ENCODE data around the gene CDYL.
A peak's percentile ranks its signal among the peaks of the same experiment; 100 is the strongest.

The CDYL gene

DNA sequence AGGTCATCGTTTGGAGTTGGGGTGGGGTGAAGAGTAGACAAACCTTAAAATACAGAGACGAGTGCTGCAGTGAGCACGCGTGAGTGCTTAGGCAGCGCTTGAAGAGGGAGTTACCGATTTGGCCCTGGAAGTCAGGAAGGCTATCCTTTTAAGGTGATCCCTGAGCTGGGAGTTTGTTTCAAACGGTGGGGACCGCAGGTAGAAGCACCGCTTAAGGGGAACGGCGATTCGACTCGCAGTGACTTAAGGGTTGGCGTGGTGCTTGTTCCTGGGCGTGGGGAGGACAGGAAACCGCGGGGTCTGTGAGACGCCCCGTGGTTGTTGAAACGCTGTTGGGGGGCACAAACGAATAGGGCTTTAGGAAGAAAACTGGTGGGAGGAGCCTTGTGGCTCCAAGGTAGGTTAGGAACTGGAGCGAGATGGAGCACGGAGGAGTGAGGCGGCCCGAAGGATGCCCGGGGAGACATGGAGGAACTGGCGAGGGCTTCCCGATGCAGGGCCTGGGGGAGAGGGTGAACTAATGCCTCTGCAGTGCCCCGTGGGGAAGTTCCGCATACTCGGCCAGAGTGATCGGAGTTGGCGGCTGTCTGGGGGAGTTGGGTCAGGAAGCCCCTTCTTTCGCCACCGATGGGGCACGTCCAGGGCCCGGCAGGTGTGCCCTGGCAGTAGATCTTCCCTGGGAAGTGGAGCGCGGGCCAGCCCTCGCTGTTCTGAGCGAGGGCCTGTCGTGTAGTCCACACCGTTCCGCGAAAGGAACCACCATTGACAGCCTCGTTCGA, 1.3 kb upstream of the CDYL start:
- peak; percentile 65 for DNase-seq

DNA sequence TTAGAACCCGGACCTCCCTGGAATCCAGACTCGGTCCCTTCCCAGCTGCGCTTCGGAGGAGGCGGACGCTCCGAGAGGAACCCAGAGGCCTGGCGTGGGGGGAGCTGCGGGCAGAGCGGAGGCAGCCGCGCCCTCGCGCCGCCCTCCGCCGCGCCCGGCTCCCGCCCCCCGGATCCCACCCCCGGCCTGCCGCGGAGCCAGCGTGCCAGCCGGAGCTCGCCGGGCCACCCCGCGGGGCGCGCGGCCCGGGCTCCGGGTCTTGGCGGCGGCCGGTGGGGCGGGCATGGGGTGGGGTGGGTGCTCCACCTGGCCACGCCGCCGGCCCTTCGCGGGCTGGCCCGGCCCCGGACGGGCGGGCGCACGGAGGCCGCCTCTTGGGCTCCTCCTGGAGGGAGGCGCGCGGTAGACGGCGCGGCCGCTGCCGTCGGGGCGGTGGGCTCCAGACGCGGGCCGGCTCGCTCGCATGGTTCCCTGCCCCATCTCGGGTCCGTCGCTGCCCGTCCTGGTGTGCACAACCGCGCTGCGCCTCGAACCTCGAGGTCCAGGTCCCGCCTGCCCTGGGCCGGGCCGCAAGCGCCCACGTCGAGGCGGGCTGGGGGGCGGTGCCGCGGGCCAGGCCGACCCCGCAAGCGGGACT, 592 bp upstream of the CDYL start:
- DNase-seq, result peak; percentile 75

DNA sequence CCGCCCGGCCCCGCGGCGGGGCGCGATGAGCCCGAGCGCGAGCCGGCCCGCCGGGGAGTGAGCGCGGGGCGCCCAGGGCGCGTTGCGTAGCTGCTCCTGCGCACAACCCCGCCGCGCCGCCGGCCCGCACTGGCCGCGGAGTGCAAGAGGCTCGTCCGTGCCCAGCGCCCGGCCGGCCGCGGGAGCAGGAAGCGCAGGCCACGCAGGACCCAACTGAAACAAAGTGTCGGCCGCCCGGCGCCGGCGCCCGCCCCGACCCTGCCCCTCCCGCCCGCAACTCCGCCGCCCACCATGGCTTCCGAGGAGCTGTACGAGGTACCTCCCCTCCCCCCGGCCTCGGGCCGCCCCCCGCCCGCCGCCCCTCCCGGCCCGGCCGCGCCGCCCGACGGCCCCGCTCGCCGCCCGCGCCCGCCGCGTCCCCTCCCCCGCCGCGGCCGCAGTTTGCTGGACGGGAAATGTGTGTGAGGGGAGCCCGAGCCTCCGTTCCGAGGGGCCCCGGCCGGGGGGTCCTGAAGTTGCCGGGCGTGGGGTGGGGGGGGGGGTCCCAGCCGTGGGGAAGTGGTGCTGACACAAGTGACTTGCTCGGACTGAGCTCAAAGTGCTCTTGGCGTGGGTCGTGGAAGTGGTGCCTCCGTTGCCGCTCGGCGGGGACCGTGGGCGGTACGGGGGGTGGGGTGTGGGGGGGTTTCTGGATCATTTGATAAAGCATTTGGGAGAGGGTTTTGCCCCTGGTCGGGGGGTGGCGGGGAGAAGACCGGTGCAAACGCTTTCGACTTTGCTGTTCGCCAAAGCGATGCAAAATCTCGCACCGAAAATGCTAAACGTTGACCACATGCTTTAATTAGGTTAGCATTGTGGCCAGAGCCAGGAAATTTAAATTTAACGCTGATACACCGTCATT, 539 bp downstream of the CDYL start:
- no peak for DNase-seq

GRCh38 chr6:4777394-4777935, 1.3 kb downstream of the CDYL start:
- DNase-seq, result no peak

GRCh38 chr6:4778086-4778485, 1.9 kb downstream of the CDYL start:
- no peak for DNase-seq

- no peak for DNase-seq
Measured at GRCh38 chr6:4780360-4780812, 4.2 kb downstream of the CDYL start.

- no peak for DNase-seq
Measured at GRCh38 chr6:4781426-4781825, 5.2 kb downstream of the CDYL start.

- DNase-seq, result no peak
Measured at GRCh38 chr6:4781967-4782575, 5.9 kb downstream of the CDYL start.

DNA sequence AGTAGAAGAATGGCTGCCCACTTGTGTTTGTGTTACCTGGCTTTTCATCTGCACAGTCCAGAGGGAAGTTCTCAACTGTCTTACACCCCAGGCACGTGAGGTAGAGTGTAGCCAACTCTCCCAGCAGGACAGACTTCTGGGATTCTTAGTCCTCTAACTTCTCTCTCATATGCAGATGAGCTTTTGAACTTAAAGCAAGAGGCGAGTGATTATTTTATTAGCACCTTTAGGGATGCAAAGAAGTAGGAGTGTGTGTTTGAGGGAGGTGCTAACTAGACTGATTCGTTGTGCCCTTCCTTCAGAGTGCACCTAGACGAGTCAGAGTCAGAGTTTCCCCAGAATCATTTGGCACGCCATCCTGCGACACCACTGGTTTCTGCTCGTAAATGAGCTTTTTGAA, 10.8 kb downstream of the CDYL start:
- no peak for DNase-seq

- DNase-seq, result no peak
Measured at GRCh38 chr6:4788482-4788881, 12.3 kb downstream of the CDYL start.

DNA sequence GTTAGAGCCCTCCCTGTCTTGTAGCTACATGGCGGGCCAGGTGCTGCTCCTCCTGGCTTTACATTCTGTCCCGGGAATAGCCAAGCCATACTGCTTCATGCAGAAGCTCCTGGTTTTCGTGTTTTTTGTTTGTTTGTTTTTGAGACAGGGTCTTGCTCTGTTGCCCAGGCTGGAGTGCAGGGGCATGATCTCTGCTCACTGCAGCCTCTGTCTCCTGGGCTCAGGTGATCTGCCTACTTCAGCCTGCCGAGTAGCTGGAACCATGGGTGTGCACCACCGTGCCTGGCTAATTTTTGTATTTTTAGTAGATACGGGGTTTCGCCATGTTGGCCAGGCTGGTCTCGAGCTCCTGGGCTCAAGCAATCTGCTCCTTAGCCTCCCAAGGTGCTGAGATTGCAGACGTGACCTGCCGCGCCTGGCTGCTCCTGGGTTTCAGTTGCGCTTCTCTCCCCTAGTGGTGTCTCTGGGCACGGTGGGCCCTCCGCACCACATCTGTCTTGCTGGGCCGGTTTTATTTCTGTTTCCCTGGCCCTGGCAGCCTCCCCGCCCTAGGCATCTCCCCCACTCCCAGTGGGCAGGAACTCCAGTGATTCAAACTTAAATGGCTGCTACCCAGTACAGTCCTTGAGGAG, 12.9 kb downstream of the CDYL start:
- DNase-seq, result no peak

DNA sequence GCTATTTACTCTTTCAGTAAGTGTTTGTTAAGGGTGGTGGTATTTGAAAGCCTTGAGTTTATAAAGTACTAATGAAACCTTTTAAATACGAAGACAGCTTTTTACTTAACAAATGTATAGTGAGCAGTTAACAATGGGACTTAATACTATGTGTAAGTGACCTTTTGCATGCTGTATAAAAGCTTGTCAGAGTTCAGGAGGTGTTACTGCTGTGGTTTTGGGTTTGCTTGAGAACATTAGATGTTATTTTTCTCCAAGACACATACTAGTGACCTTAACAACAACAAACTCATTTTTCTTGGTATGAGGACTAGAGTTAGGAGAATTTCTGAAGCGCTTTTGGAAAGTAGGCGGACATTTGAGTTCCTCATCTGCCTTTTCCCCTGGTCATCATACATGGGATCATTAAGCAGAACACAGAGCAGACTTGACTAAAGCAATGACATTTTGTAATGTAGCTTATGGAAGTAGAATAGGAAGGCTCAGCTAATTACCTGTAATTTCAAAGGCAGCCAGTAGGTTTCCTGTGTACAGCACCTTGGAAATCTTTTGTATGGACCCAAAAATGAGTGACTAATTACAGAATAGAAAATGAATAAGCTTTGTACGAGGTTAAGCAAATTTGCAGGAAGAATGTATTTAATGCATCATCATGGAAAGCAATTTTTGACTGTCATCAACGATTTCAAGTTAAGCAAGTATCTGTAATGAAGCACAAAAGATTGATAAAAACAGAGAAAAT, 14.1 kb downstream of the CDYL start:
- DNase-seq, result no peak

- peak; percentile 63 for DNase-seq
Measured at GRCh38 chr6:4794140-4794707, 18.0 kb downstream of the CDYL start.

GRCh38 chr6:4797587-4797986, 21.4 kb downstream of the CDYL start:
- DNase-seq, result no peak

DNA sequence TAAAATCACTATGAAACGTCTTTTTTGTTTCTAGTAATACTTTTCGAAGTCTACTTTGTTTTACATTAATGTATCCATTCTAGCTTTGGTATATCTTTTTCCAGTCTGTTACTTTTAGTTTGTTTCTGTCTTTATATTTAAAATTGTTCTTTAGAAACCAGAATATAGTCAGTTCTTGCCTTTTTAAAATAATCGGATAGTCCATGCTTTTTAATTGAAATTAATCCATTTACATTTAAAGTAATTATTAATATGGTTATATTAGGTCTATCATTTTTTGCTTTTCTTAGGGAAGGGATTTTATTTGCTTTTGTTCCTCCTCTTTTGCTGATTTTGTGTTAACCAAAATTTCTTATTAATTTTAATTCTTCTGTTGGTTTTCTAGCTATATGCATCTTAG, 23.7 kb downstream of the CDYL start:
- DNase-seq, result no peak

- DNase-seq, result no peak
Measured at GRCh38 chr6:4800662-4801061, 24.5 kb downstream of the CDYL start.

- no peak for DNase-seq
Measured at GRCh38 chr6:4801491-4802110, 25.4 kb downstream of the CDYL start.

DNA sequence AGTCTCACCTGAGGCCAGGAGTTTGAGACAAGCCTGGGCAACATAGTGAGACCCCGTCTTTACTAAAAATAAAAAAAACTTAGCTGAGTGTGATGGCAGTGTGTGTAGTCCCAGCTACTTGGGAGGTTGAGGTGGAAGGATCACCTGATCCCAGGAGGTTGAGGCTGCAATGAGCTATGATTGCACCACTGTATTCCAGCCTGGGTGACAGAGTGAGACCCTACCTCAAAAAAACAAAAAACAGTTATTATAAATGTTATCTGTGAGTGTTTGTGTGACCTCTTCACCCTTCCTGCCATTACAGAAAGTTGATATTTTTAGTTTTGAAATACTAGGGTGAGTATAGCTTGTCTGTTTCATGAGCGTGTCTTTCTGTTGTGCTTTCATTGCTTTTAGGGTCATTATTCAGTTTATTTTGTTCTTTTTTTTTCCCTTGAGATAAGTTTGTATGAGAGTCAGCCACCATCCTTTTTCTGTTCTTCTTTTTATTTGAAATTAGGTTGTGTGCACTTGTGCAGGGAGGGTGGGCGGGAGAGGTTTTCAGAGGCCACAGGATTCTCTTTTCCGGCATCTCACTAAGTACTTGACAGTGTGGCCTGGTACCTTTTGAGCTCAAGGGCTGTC, 26.2 kb downstream of the CDYL start:
- DNase-seq, result no peak

DNA sequence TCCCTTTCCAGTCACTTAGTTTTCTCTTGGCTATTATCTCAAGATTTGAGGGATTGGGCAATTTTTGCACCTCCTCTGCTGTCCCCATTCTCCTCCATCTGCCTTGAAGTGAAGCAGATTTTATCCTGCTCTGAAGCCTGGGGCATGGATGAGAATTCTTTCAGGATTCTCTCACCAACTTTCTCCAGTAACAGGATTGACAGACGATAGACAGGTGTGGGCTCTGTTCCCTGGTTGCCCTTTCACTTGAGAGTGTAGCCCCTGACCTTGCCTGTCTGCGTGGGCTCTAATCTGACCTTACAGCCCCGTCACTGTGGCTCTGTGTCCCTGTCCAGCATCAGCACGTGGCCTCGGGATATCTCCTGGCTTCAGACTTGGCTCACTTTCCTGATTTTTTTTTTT, 27.1 kb downstream of the CDYL start:
- no peak for DNase-seq

DNA sequence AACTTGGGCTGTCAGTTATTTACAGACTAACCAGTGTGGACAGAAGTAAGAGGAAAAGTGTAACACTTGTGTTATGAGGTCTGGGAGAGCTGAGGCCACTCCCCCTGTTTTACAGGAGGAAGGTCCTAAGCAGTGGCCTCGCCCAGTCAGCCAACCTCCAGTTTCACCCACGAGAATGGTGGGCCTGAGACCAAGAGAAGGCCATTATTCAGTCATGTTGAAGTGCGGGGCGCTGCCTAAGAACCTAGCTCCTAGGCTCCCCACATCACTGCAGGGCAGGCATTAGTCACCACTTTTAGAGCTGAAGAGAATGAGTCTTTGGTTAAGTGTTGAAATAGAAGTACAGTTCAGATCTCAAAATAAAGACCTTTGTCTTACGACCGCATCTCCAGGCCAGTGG, 27.9 kb downstream of the CDYL start:
- no peak for DNase-seq

Data from NCI-H1105 treated with DMSO at 0.1 percent for 48 hours (cell line).